GM19239 (cell line): ENCODE measurements around the gene TREML2.
"Not testable (repeated sequence)": the region's sequence is repeated elsewhere in the genome, so short reads cannot be mapped to it uniquely, and the experiment has no call there.

ENCODE experiments used
- DNase-seq: peaks from one replicate; pipeline ENCODE4 v3.0.0; 2011; ENCODE audit warnings: low spot score; ENCODE audit not compliant: insufficient read length
- FAIRE-seq: peaks from 2 replicates; lab custom pipeline; 2011; peaks lifted over from hg19 to GRCh38; lab: Jason Lieb, UNC

TREML2 gene, protein sequence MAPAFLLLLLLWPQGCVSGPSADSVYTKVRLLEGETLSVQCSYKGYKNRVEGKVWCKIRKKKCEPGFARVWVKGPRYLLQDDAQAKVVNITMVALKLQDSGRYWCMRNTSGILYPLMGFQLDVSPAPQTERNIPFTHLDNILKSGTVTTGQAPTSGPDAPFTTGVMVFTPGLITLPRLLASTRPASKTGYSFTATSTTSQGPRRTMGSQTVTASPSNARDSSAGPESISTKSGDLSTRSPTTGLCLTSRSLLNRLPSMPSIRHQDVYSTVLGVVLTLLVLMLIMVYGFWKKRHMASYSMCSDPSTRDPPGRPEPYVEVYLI

GRCh38 chr6:41200901-41201763, at the start of gene TREML2:
Gene TREML2, minus strand, starts transcription at chr6:41201149. Its CDS starts 141 bp downstream, at chr6:41201008.
- DNase-seq (no peak), FAIRE-seq (peak; percentile 42)

- no peak for DNase-seq
- no peak for FAIRE-seq
Observed at GRCh38 chr6:41247882-41248705, 47.1 kb upstream of the TREML2 start.

DNA sequence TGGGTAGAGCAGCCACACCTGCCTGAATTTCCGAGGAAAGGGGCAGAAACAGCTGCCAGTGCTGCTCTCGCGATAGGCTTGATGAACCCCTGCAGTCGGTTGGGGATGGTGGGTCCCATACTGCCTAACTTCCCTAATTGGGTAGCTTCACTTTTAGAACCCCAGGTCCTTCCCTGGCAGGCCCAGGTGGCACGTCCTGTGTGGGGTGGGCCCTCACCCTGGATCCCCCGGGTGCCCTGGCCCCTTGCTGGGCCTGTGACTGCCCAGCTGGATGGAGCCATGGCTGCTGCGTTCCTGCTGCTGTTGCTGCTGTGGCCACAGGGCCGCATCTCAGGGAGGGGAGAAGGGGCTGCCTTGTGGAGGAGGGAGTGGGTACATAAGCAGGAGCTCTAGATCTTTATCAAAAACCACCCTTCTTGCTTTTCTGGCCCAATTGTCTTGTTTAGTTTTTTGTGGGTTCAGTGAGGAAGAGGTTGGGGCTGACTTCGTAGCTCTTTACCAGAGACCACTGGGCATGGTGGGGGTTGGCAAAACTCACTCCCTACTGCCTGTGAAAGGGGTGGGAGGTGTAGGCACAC, 46.4 kb upstream of the TREML2 start:
- DNase-seq, result no peak
- no peak for FAIRE-seq

DNA sequence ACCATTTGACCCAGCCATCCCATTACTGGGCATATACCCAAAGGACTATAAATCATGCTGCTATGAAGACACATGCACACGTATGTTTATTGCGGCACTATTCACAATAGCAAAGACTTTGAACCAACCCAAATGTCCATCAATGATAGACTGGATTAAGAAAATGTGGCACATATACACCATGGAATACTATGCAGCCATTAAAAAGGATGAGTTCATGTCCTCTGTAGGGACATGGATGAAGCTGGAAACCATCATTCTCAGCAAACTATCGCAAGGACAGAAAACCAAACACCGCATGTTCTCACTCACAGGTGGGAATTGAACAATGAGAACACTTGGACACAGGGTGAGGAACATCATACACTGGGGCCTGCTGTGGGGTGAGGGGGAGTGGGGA, 45.6 kb upstream of the TREML2 start:
- FAIRE-seq, DNase-seq: not testable (repeated sequence)

GRCh38 chr6:41239467-41240159, 38.7 kb upstream of the TREML2 start:
- DNase-seq, result no peak
- no peak for FAIRE-seq

- FAIRE-seq (no peak), DNase-seq (no peak)
Observed at GRCh38 chr6:41237128-41237527, 36.2 kb upstream of the TREML2 start.

DNA sequence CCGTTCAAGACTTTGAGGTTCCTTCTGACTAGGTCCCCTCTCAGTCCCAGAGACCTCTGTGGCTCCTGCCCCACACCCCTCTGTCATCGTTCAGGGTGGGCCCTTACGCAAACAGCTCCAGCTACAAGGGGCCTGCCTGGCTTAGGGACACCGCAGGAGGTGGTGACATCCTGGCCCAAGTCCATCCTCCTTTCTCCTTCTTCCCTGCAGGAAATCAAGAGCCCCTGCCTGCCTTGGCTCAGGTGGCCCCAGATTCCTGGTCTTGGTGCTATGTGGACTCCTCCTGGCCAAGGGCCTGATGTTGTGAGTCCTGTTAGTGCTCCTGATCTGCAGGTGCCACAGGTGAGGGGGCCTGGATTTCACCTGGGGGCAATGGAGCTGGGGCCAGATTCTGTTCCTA, 35.3 kb upstream of the TREML2 start:
- DNase-seq (no peak), FAIRE-seq (no peak)

- DNase-seq (no peak), FAIRE-seq (no peak)
Observed at GRCh38 chr6:41232667-41233066, 31.7 kb upstream of the TREML2 start.

GRCh38 chr6:41231246-41231645, 30.3 kb upstream of the TREML2 start:
- FAIRE-seq (no peak), DNase-seq (no peak)

DNA sequence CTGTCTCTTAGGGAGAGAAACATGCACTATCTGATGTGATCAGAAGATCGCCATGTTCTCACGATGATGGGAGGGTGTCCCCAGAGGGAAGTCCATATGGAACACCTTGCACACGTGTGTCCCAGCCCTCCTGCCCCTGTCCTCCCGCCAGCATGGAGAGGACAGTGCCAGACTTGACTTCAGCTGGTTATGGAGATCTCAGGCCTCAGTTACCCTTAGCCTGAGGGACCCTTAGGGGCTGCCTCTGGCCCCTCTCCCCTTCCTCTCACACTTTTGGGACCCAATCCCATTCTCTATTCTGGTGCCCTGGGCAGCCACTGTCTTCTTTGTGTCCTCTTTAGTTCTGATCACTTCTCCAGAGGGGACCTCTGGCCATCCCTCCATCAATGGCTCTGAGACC, 28.8 kb upstream of the TREML2 start:
- DNase-seq (no peak), FAIRE-seq (no peak)

- DNase-seq, result no peak
- FAIRE-seq, result no peak
Observed at GRCh38 chr6:41228616-41229015, 27.7 kb upstream of the TREML2 start.

DNA sequence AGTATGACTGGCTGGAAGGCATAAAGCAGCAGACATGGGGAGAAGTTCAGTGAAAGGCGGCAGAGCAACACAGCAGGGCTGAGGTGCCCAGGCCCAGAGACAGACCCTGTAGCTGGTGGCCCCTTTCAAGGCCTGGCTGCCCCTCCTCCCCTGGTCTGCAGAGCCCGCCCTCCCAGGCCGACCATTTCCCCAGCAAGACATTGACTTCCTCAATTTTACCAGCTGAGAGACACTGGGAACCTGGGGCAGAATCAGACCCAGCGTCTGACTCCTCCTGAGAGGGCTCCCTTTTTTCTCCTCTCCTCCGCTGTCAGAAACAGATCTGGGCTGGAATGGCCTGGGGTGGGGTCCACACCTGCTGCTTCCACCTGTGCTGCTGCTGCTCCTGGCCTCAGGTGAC, 27.1 kb upstream of the TREML2 start, which contains the start of gene TREML4:
TSS of gene TREML4 (plus strand) at position 254 of the 400 bp plus-strand sequence. CDS start at position 333, 79 bp downstream.
- DNase-seq, result no peak
- no peak for FAIRE-seq

GRCh38 chr6:41226752-41227151, 25.8 kb upstream of the TREML2 start:
- FAIRE-seq, result no peak
- no peak for DNase-seq

GRCh38 chr6:41224800-41225199, 23.9 kb upstream of the TREML2 start:
- DNase-seq (no peak), FAIRE-seq (no peak)

GRCh38 chr6:41222513-41222912, 21.6 kb upstream of the TREML2 start:
- no peak for DNase-seq
- no peak for FAIRE-seq

DNA sequence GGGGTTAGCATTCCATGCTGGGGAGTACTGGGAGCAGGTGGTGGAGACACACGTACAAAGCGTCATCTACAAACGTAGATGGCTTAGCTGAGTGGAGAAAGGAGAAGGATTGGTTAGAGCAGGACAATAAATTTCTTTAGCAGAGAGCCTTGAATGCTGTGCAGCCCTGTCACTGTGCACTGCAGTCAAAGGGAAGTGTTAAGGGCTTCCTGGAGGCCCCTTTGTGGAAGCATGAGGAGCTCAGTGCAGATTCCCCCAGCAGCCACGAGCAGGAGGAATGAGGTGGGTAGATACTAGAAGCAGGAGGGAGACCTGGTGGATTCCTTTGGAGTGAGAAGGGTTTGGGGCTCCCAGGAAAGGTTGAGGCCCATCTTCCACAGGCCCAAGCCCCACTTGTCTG, 21.1 kb upstream of the TREML2 start:
- FAIRE-seq, result no peak

DNA sequence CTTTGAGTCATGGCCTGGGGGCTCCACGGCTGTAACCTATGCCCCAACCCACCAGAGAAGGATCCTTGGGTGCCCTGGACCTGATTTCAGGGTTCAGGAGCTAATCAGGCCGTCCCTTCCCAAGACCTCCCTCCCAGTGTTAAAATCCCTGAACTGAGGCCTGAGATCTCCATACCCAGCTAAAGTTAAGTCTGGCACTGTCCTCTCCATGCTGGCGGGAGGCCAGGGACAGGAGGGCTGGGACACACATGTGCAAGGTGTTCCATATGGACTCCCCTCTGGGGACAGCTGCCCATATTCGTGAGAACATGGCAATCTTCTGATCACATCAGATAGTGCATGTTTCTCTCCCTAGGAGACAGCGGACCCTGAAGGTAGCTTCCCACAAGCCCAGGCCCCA, 15.7 kb upstream of the TREML2 start:
- FAIRE-seq, result no peak

More for the DNA sequence above, 21.1 kb upstream of the TREML2 start:
- no peak for DNase-seq

DNA sequence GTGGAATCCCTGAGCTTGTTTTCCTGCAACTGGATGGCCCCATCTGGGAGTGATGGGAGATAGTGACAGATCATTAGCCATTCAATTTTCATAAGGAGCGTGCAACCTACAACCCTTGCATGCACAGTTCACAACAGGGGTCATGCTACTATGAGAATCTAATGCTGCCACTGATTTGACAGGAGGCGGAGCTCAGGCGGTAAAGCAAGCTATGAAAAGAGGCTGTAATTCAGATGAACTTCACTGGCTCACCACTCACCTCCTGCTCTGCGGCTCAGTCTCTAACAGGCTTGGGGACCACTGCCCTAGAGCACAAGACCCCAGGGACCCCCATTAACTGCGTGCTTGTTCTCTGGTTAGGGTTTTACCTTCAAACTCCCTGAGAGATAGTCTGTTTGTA, 14.8 kb upstream of the TREML2 start:
- FAIRE-seq, result no peak

More for the DNA sequence above, 15.7 kb upstream of the TREML2 start:
- no peak for DNase-seq

GRCh38 chr6:41214559-41215238, 13.8 kb upstream of the TREML2 start:
- DNase-seq, result no peak
- no peak for FAIRE-seq

More for the DNA sequence above, 14.8 kb upstream of the TREML2 start:
- DNase-seq, result no peak
